NCI-H1092 treated with DMSO at 0.1 percent for 48 hours (cell line): ENCODE data around the gene ASTL.

Experiments
- DNase-seq: peaks from one replicate; lab custom pipeline; 2025; lab: John Stamatoyannopoulos, UW

ASTL gene

GRCh38 chr2:96112501-96113366 lies 25.6 kb downstream of the ASTL start:
- DNase-seq, result no peak

DNA sequence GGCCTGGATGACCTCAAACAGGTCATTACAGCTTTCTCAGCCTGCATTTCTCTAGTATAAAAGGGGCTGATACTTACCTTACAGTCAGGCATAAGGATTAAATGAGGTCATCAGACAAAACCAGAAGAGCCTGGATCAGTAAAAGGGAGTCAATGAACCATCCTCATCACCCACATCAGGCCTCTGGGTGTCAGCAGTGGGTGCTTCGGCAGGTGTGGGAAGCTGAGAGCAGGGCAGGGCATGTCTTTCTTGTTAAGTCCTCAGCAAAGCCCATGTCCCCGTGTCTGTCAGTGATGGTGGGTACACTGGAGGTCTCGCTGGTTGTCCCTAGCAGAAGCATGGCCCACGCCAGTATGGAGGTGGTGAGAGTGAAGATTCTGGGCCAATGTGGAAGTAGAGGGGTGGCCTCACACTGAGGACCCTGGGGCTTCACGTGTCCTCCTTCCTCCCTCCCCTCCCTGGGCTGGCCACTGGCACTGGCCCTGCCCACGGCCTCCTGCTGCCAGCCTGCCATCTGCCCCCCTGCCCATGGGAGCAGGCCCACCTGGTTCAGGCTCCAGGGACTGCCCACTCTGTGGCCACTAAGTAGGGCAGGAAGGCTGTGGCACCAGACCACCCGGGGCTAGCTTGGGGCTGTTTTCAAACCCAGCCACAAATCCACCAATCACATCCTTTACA lies 26.3 kb downstream of the ASTL start:
- DNase-seq, result no peak

DNA sequence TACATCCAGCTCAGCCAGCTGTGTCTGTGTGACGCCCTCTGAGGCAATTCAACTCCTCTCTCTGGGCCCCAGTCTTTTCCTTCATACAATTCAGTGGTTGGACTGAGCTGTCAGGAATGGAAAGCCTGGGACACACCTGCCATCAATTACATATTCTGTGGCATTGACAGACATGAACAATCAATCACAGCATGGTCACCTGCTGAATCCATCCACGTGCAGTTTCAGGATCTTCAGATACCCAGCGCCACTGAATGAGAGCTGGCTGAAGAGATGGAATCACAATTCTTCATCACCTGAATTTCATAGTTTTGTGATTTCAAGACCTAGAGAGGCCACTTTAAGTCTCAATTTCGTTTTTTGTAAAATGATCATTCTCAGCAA lies 27.1 kb downstream of the ASTL start:
- no peak for DNase-seq

GRCh38 chr2:96110621-96111256 lies 27.6 kb downstream of the ASTL start:
- DNase-seq, result no peak

GRCh38 chr2:96109931-96110511 lies 28.3 kb downstream of the ASTL start:
- no peak for DNase-seq

- no peak for DNase-seq
These were observed 29.0 kb downstream of the ASTL start for GRCh38 chr2:96109361-96109680.

GRCh38 chr2:96108541-96109360 lies 29.6 kb downstream of the ASTL start:
- DNase-seq, result no peak

DNA sequence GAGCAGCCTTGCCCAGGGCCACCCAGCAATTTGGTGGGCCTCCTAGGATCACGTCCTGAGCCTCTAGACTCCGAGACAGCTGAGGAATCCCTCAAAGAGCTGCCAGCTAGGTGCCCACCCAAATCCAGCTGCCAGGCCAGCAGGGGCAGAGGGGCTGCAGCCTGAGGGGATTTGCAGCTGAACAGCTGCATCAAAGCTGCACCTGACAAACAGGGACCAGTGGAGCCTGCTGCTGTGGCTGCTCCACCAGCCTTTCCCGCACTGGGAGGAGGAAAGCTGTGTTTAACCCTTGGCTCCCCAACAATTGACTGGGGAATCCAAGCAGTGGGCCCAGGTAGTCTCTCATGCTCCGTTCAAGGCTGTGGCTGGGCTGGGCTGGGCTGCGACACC lies 30.2 kb downstream of the ASTL start:
- DNase-seq, result no peak

DNA sequence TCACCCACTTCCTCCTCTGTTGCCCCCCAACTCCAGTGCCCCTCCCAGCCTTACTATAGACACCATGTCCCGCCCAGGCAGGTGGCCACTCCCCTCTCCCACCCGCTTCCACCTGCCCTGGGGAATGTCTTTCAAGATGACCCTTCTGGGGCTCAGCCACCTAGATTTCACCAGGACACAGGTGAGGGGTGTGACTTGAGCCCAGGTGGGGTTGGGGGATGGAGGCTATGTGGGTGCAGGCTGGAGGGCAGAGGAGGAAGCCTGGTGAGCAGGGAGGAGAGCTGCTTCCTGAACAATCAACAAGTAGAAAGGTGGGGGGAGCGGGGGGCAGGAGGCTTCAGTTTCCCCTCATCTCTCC lies 30.6 kb downstream of the ASTL start:
- no peak for DNase-seq

- DNase-seq, result no peak
These were observed 31.2 kb downstream of the ASTL start for GRCh38 chr2:96106991-96107707.

GRCh38 chr2:96105994-96106715 lies 32.1 kb downstream of the ASTL start:
- DNase-seq, result no peak

- no peak for DNase-seq
These were observed 33.0 kb downstream of the ASTL start for GRCh38 chr2:96105152-96105915.

- DNase-seq, result no peak
These were observed 33.8 kb downstream of the ASTL start for GRCh38 chr2:96104487-96104861.

DNA sequence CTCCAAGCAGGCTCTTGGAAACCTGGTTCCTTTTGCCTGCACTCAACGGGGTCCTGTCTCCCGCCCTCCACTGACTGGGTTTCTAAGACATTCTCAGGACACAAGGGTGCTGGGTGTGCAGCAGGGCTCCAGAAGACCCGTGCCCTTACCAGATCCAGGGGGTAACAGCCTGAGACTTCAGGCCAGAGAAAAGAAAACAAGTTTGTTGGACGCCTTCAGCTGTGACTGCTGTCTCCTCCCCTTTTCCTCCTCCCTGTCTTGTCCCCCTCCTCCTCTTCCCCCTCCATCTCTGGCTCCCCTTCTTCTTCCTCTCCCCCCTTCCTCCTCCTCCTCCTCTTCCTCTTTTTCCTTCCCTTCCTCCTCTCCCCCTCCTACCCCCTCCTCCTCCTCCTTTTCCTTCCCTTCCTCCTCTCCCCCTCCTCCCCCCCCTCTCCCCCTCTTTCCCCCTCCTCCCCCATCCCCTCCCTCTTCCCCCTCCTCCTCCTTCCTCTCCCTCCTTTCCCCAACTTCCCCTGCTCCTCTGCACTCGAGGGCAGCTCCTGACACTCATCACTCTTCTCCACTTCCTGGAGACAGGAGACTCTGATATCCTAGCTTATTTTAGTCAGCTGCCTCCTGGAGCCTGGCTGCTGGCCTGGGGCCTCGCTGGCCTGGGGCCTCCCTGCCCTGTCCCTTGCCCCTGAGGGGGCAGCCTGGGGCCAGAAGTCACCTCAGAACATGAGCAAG lies 34.4 kb downstream of the ASTL start:
- no peak for DNase-seq

- DNase-seq, result no peak
These were observed 35.1 kb downstream of the ASTL start for GRCh38 chr2:96103187-96103601.

- no peak for DNase-seq
These were observed 35.6 kb downstream of the ASTL start for GRCh38 chr2:96102596-96103186.

DNA sequence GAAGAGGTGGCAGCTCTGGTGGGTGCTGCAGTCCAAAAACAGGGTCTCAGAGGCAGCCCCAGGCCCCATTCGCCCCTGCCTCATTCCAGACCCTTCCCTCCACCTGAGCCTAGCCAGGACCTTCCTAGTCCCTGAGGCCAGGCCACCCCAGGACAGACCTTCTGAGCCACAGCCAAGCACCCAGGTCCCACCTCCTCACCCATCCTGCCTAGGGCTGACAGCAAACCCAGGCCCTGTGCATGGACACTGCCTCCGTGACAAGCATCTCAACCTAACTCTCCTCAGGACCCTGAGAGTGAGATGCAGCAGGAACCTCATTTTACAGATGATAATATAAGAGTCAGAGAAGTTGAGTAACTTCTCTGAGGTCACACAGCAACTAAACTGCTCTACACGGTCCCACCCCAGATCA lies 37.4 kb downstream of the ASTL start:
- DNase-seq, result no peak

- DNase-seq, result no peak
These were observed 38.2 kb downstream of the ASTL start for GRCh38 chr2:96099861-96100798.
